Heart left ventricle (tissue), 16 donors: ENCODE results near the gene PSMG3. TPM values are rescaled to one million over a fixed set of nuclear protein-coding genes. Genes with fewer than 3 reads are reported as not detected.

ENCODE experiments used
- ATAC-seq, 4 donors: fragments of 200-7000 bp; cut with Tn5 transposase; one replicate each; pipeline ENCODE4 v1.9.1; 2020 to 2022; ENCODE audit warnings: moderate library complexity in 4 of 4, mild to moderate bottlenecking in 3 of 4, moderate number of reproducible peaks in 1 of 4
- DNase-seq, 5 donors: peaks; one replicate each; pipeline ENCODE4 v3.0.0-alpha.2; 2020
- H3K27ac ChIP-seq, 12 donors: fragments of 200-600 bp; sonication (generic) in 4 of 12; one replicate each; pipeline versions ENCODE4 v1.5.0 to v1.8.0; 2016 to 2022; ENCODE audit warnings: mild to moderate bottlenecking in 2 of 12
- H3K27me3 ChIP-seq, 9 donors: fragments of 200-600 bp; sonication (generic) in 2 of 9; one replicate each; pipeline versions ENCODE4 v1.5.1 to v1.8.0; 2016 to 2022; ENCODE audit warnings: mild to moderate bottlenecking in 3 of 9
- H3K36me3 ChIP-seq, 9 donors: fragments of 200-600 bp; sonication (generic) in 2 of 9; one replicate each; pipeline versions ENCODE4 v1.5.0 to v1.8.0; 2018 to 2022; ENCODE audit warnings: mild to moderate bottlenecking in 2 of 9
- H3K4me1 ChIP-seq, 12 donors: fragments of 200-600 bp; sonication (generic) in 4 of 12; one replicate each; pipeline versions ENCODE4 v1.5.0 to v1.8.0; 2016 to 2022; ENCODE audit warnings: mild to moderate bottlenecking in 3 of 12
- H3K4me3 ChIP-seq, 12 donors: fragments of 200-600 bp; sonication (generic) in 4 of 12; one replicate each; pipeline versions ENCODE4 v1.5.0 to v1.8.0; 2017 to 2022; ENCODE audit warnings: mild to moderate bottlenecking in 9 of 12, moderate library complexity in 4 of 12
- H3K9me3 ChIP-seq, 12 donors: fragments of 200-600 bp; sonication (generic) in 4 of 12; one replicate each; pipeline versions ENCODE4 v1.5.0 to v1.8.0; 2016 to 2022; ENCODE audit warnings: mild to moderate bottlenecking in 1 of 12
- POLR2A ChIP-seq, 2 donors: fragments of 450-650 bp; IDR thresholded peaks; one replicate each; pipeline ENCODE4 v1.6.1; 2017; ENCODE audit warnings: antibody characterized with exemption in 2 of 2, mild to moderate bottlenecking in 2 of 2, moderate library complexity in 2 of 2
- WGBS, 4 donors: extraction: QIAGEN DNeasy Blood & Tissue Kit in 2 of 4; methylation state at CpG; one replicate each; pipeline versions ENCODE4 v1.1.5 to v1.1.7; 2013 to 2018; 5-methylcytosine and 5-hydroxymethylcytosine counted together
- intact Hi-C, 10 donors: fragments of 100-400 bp; cut with DNase I; formaldehyde crosslinking; loops; one replicate each; pipeline versions ENCODE4 v1.11.1 to v1.14.2; 2022
- polyA plus RNA-seq, 2 donors: library from polyadenylated mRNA; stranded (reverse); fragments of 200-250 nt; gene quantifications; one replicate each; pipeline ENCODE4 v1.2.3, GENCODE V29; 2013
- total RNA-seq, 9 donors: library from RNA; depleted of rRNA in 2 of 9; stranded (reverse); fragments of >200 nt in 2 of 9; fragmentation: NEBNext Ultra II Directional in 3 of 9; extraction: Animal tissue kit (Norgen Biotek cat#: 25700) in 3 of 9; gene quantifications; one replicate each; pipeline versions ENCODE4 v1.1.0 to v1.2.4, GENCODE V29; 2016 to 2023
- TF ChIP-seq, protein P1 (sequence below), 12 donors: fragments of 200-600 bp; sonication (generic) in 4 of 12; IDR thresholded peaks; one replicate each; pipeline versions ENCODE4 v1.5.0 to v1.8.0; 2018 to 2022; ENCODE audit warnings: antibody characterized with exemption in 12 of 12, mild to moderate bottlenecking in 5 of 12
- donor health status: ischemic (EF 13 %, LVEDD 7.1; RV severe dilation, severe dysfunction).
- donor health status: healthy with polysubstance abuse.
- donor health status: DM: no; HTN: yes; CAD: no.
- donor health status: DM: no; HTN: no; CAD: no.
- donor health status: ischemic (EF 25% LVEDD 6.9; RV normal size, moderate dysfunction).
- donor health status: ischemic (EF 25% LVEDD 5.7; RV mildly dilated, moderate dysfunction).
- donor health status: healthy.
- donor health status: DM: yes; HTN: yes; CAD: no.
- donor health status: ischemic (EF 35%, LVEDD 5.7; RV mildly dilated, moderate dysfunction).
- donor health status: nonischemic (EF 11% LVEDD 7.7; RV severe dilation, severe dysfunction).
- donor health status: DM: yes; HTN: yes; CAD: no.
- donor health status: PGD.
- donor health status: ischemic (EF 29% LVEDD 5.4; RV normal size, mild dysfunction).
- donor health status: nonischemic (EF 23%, LVEDD 6.1; RV moderate dilation, normal function).

The PSMG3 gene
- total and polyA plus RNA-seq, 11 donors = 7.3 to 36.5 (median 13.8) TPM

DNA sequence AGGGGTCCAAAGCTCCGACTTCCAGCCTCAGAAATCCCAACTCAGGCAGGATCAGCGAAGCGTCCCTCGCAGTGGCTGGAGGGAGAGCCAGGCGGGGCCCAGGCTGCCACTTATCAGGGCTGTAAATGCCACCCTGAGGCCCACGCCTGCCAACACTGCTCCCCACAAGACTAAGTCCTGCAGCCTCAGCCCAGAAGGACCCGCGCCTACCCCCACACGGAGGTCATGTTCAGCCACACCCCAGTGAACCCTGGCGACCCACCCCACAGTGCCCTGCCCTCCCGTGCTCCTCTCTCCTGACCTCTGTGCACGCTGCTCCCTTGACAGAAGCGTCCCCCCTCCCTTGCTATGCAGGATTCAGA lies 3.2 kb downstream of the PSMG3 start:
- DNase-seq = no peak
- Histone ChIP-seq H3K27ac (no peak overlapping the region), H3K27me3 (no peaks in the 10 kb centered on the region), H3K9me3 (no peaks in the 10 kb centered on the region), H3K36me3 (peaks cover 0 to 29% (median 22%) of the 10 kb centered on the region in 9 donors), H3K4me1 (peaks cover 3 to 30% (median 23%) of the 10 kb centered on the region in 12 donors), H3K4me3 (no peak overlapping the region)
- ATAC-seq = no peak
- intact Hi-C loops = loop anchor here in 1 of 10 donors (5.0 kb wide), 1 partner anchor 34 kb away; the partner anchor contains the start of gene MAFK
- TF ChIP-seq, protein P1, sequence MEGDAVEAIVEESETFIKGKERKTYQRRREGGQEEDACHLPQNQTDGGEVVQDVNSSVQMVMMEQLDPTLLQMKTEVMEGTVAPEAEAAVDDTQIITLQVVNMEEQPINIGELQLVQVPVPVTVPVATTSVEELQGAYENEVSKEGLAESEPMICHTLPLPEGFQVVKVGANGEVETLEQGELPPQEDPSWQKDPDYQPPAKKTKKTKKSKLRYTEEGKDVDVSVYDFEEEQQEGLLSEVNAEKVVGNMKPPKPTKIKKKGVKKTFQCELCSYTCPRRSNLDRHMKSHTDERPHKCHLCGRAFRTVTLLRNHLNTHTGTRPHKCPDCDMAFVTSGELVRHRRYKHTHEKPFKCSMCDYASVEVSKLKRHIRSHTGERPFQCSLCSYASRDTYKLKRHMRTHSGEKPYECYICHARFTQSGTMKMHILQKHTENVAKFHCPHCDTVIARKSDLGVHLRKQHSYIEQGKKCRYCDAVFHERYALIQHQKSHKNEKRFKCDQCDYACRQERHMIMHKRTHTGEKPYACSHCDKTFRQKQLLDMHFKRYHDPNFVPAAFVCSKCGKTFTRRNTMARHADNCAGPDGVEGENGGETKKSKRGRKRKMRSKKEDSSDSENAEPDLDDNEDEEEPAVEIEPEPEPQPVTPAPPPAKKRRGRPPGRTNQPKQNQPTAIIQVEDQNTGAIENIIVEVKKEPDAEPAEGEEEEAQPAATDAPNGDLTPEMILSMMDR (IDR thresholded peaks at IDR 0.05) = no peak
- TF ChIP-seq POLR2A (IDR thresholded peaks at IDR 0.05) = no peak
- 81 to 85% (median 83%) methylated on average over 12 to 13 of the region's 13 CpGs for WGBS, 4 donors

DNA sequence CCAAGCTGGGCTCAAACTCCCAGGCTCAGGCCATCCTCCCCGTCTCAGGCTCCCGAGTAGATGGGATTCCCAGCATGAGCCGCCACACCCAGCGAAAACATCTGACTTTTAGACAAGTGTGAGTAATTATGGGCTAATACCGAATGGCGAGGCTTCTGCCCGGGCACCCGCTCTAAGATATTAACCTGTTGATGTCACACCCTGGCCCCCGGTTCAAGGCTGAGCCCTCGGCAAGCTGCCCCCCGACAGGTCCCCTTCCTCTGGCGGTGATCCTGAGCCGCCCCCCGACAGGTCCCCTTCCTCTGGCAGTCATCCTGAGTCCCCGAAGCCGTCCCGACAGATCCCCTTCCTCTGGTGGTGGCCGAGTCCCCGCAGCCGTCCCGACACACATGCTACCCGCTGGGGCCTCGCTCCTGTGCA lies 5.2 kb downstream of the PSMG3 start:
- ATAC-seq (no peak), DNase-seq (no peak)
- Histone ChIP-seq H3K36me3 (peaks cover 0 to 29% (median 22%) of the 10 kb centered on the region in 9 donors), H3K4me3 (no peak overlapping the region), H3K9me3 (no peaks in the 10 kb centered on the region), H3K27ac (no peak overlapping the region), H3K4me1 (peaks cover 0 to 18% (median 11%) of the 10 kb centered on the region in 12 donors), H3K27me3 (no peaks in the 10 kb centered on the region)
- no peak for TF ChIP-seq POLR2A (IDR thresholded peaks at IDR 0.05)
- TF ChIP-seq, protein P1 (IDR thresholded peaks at IDR 0.05) = no peak
- intact Hi-C loops = loop anchor here in 1 of 10 donors (5.0 kb wide), 1 partner anchor 32 kb away; the partner anchor contains the start of gene MAFK
- WGBS, 4 donors = 73 to 79% (median 77%) methylated on average over 9 to 23 of the region's 23 CpGs

DNA sequence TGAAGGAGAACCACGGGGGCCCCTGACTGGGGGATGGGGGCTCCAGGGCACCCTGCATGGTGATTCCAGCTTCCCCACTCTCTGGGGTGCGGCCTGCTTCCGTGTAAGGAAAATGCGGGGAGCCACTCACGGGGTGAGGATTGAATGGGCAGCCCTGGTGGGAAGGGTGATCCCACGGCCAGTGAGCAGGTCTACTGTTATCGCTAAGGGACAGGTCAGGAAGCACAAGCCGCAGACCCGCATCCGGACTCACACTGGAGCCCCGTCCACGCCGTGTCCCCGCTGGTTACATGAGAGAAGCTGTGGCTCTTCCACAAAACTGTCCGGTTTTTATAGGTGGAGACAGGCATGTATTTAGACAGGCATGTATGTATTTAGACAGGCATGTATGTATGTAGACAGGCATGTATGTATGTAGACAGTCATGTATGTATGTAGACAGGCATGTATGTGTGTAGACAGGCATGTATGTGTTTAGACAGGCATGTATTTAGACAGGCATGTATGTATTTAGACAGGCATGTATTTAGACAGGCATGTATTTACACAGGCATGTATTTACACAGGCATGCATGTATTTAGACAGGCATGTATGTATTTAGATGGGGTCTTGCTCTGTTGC lies 5.7 kb downstream of the PSMG3 start:
- 88 to 92% (median 90%) methylated on average over 15 of the region's 15 CpGs for WGBS, 4 donors
- no peaks in the 10 kb centered on the region for H3K9me3 ChIP-seq
- no peak overlapping the region for H3K27ac ChIP-seq
- no peak for ATAC-seq
- TF ChIP-seq, protein P1 (IDR thresholded peaks at IDR 0.05) = no peak
- no peak for TF ChIP-seq POLR2A (IDR thresholded peaks at IDR 0.05)
- no peaks in the 10 kb centered on the region for H3K27me3 ChIP-seq
- H3K4me3 ChIP-seq = no peak overlapping the region
- peaks cover 0 to 14% (median 6%) of the 10 kb centered on the region in 12 donors for H3K4me1 ChIP-seq
- DNase-seq = no peak
- H3K36me3 ChIP-seq = peaks cover 0 to 29% (median 22%) of the 10 kb centered on the region in 9 donors
- intact Hi-C loops = no loop called here

DNA sequence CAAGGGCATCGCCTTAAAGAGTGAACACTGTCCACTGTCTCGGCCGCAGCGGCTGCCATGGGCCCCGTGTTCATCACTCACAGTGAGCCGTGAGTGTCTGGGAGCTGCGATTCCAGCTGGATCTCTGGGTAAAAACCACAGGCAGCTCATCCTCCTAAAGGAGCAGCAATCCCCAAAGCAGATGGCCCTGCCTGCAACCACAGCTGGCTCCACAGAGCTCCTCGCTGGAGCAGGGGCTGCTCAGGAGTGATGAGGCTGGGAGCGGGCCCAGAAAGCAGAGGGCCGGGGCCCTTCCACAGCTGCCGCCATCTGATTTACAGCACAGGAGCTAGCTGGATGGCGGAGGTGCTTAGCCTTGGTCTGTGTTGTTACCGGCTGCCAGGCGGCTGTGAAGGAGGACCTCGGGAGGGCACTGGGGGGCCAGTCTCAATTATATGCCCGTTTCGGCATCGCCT lies 7.2 kb downstream of the PSMG3 start:
- ATAC-seq (no peak), DNase-seq (peak in 1 of 5 donors; percentile 44)
- Histone ChIP-seq H3K4me3 (no peak overlapping the region), H3K27me3 (no peaks in the 10 kb centered on the region), H3K4me1 (peaks cover 0 to 11% (median 0%) of the 10 kb centered on the region in 12 donors), H3K36me3 (peaks cover 0 to 23% (median 16%) of the 10 kb centered on the region in 9 donors), H3K9me3 (no peaks in the 10 kb centered on the region), H3K27ac (no peak overlapping the region)
- intact Hi-C loops = no loop called here
- WGBS, 4 donors = 76 to 81% (median 79%) methylated on average over 10 to 18 of the region's 18 CpGs
- TF ChIP-seq, protein P1 (IDR thresholded peaks at IDR 0.05) = no peak
- no peak for TF ChIP-seq POLR2A (IDR thresholded peaks at IDR 0.05)
